SIG-M5 (cell line): Measurements from ENCODE around the gene RRBP1.

ENCODE experiments used
- DNase-seq: peaks from one replicate; lab custom pipeline; 2025; lab: John Stamatoyannopoulos, UW

RRBP1 gene

GRCh38 chr20:17621229-17621968 lies 60.6 kb downstream of the RRBP1 start:
- no peak for DNase-seq

- DNase-seq = no peak
Measured at GRCh38 chr20:17620371-17621228, 61.4 kb downstream of the RRBP1 start.

DNA sequence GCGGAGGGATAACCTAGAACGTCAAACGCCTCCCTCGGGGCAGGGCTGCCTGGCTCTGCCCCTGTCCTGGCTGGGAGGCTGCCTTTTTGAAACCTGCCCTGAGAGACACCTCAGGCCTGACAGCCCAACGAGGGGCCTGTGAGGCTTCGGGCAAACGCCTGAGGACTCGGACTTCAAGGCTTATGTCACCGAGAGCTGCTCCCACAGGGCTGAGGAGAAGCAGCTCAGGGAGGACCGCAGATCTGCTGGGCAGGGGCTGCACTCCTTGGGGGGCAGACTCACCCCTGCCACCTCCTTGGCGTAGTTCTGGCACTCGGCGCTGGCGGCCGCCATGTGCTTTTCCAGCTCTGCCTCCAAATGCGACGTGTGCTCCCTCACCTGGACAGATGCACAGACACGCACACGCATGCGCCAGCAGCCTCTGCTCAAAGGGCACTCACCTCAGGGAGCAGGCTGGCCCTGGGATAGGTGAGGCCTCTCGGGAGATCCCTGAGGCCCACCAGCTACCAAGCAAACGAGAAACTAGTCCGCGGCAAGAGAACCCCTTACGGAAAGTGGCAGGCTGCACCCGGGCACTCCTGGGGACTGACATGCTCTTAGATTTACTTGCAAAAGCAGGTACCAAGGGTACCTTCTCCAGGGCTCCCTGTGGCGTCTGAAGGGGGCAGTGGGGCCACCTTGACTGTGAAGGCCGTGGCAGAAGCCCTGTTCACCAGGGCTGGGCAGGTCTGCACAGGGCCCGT lies 62.5 kb downstream of the RRBP1 start:
- DNase-seq = no peak

DNA sequence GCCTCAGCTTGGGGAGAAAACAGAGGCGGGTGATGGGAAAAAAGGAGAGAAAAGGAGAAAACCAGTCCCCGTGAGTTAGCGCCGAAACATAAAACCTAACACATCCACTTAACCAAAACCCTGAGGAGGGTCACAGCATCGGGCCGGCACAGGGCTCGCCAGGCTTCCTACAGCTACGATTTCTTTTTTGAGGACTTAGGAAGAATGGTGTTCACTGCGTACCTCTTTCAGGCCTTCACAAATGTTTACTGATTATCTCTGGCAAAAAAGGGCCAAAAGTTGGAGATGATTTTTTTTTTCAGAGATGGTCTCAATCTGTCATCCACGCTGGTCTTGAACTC lies 63.4 kb downstream of the RRBP1 start:
- DNase-seq = no peak

- DNase-seq = no peak
Measured at GRCh38 chr20:17617868-17618672, 64.0 kb downstream of the RRBP1 start.

GRCh38 chr20:17617212-17617867 lies 64.7 kb downstream of the RRBP1 start:
- no peak for DNase-seq

DNA sequence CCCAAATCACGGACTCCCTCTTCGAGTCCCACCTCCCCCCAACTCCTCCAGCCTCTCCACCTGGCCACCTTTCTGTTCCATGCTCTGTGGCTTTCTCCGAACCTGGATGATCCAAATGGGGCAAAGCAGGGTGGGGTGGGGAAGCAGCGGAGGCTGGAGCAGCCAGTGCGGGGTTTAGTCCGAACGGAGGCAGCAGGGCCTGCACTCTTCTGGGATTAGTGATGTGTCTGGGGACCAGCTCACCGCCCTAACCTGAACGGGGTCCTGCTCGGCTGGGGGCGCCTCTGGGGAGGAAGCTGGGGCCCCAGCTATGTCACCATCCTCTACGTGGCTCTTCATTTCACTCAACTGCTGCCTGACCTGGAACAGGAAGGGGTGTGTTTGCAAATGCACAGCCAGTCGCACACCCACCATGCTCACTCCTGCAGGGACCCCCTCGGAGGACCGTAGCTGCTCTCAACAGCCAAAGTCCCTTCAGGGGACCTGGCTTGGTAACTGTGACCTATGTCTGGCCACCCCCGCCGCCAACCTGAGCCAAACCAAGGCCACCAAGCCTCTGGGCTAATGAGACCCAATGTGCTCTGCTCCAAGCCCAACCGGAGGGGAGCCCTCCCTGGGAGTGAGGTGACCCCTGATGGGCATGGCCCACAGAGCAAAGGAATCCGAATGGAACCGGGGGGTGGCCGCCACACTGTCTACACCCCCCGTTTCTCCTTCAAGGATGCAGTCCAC lies 65.4 kb downstream of the RRBP1 start:
- no peak for DNase-seq

GRCh38 chr20:17615645-17616479 lies 66.2 kb downstream of the RRBP1 start:
- peak; percentile 40 for DNase-seq

GRCh38 chr20:17614812-17615644 lies 67.0 kb downstream of the RRBP1 start:
- DNase-seq = peak; percentile 30

- no peak for DNase-seq
Measured at GRCh38 chr20:17614176-17614811, 67.7 kb downstream of the RRBP1 start.

DNA sequence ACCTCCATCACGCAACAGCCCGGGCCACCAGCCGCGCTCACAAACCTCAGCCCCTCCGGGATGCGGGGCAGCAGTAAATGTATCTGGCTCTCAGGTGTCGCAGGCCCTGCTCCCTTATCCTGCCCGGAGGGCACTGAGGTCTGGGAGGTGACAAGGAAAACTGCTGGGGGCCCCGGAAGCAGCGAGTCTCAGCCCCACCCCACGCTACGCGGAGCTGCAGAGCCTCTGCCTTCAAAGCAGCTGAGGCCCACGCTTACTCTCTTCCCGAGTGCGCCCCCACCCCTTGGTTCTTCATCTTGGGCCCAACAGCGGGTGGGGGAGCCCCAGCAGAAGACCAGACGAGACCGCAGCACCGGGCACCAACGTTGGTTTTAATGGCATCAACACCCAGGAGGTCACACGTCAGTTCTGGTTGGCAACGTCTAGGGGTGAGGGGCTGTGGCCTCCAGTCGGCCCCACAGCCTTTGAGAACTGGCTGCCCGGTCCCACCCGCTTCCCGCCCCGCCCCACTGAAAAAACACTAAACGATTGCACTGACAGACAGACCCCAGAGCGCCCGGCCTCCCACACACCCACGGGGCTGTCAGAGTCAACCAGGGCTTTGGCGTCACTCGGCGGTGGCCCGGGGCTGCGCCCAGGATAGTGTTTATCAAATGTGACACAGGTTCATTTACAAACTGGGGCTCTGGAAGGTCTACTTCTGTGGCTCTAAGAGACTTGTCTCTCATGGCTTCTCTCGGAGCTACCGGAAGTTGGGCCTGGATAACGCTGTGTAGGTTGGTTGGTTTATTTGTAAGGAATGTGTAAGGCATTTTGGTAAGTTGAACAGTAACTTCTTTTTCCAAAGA lies 68.5 kb downstream of the RRBP1 start:
- no peak for DNase-seq

DNA sequence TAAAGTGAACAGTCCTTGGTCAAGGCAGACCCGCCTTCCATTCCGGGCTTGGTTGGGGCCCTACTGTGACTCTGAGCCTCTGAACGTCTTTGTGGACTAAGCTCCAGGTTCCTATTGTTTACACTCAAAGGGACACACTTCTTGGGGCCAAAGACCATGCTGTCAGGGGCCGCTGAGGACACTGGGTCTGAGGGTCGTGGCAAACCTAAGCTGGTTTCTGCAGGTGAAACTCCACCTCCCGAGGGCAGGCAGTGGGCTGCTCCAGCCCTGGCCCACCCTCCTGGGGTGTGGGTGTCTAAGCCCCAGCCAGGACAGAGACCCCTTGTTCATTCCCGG lies 69.1 kb downstream of the RRBP1 start:
- DNase-seq = no peak

- DNase-seq = no peak
Measured at GRCh38 chr20:17612287-17612991, 69.6 kb downstream of the RRBP1 start.

- DNase-seq = no peak
Measured at GRCh38 chr20:17611540-17612286, 70.3 kb downstream of the RRBP1 start.

GRCh38 chr20:17611290-17611539 lies 70.8 kb downstream of the RRBP1 start:
- no peak for DNase-seq

- DNase-seq = no peak
Measured at GRCh38 chr20:17610566-17611289, 71.3 kb downstream of the RRBP1 start.
